Cardiac muscle cell (in vitro differentiated cells and primary cell): Measurements from ENCODE around the gene H3-3A. TPM values are rescaled to one million over a fixed set of nuclear protein-coding genes. Genes with fewer than 3 reads are reported as not detected.

Experiments used
- DNase-seq, 2 donors: peaks; one replicate each; pipeline versions ENCODE4 v3.0.0 to v3.0.0-alpha.2; 2010 to 2017; ENCODE audit warnings: low read depth in 1 of 2, low spot score in 1 of 2
- H3K27ac ChIP-seq: fragments of 200-600 bp; sonication (generic); 2 replicates; pipeline ENCODE4 v1.5.1; 2016
- H3K27me3 ChIP-seq: fragments of 200-600 bp; sonication (generic); 2 replicates; pipeline ENCODE4 v1.6.0; 2016; ENCODE audit warnings: control low read depth
- H3K36me3 ChIP-seq: fragments of 200-600 bp; sonication (generic); 2 replicates; pipeline ENCODE4 v1.5.1; 2016; ENCODE audit warnings: control low read depth
- H3K4me1 ChIP-seq: fragments of 200-600 bp; sonication (generic); 2 replicates; pipeline ENCODE4 v1.8.1; 2017; ENCODE audit warnings: low read depth, mild to moderate bottlenecking, mixed run types
- H3K4me3 ChIP-seq: fragments of 200-600 bp; sonication (generic); 2 replicates; pipeline ENCODE4 v1.5.1; 2016; ENCODE audit warnings: mild to moderate bottlenecking
- H3K9me3 ChIP-seq: fragments of 200-600 bp; sonication (generic); 2 replicates; pipeline ENCODE4 v1.5.1; 2017; ENCODE audit warnings: low read depth, mild to moderate bottlenecking, control low read depth
- CTCF ChIP-seq: IDR thresholded peaks from 2 replicates; pipeline ENCODE4 v1.5.1; 2012; ENCODE audit warnings: low read depth, mild to moderate bottlenecking, low read length
- polyA plus RNA-seq: library from polyadenylated mRNA; unstranded; fragments of >200 nt; fragmentation: Nextera tagmentation; extraction: Ambion mirVana; gene quantifications from 2 replicates; pipeline ENCODE4 v1.2.1, GENCODE V29; 2016
- total RNA-seq: library from RNA; depleted of rRNA; stranded (reverse); fragments of >200 nt; gene quantifications from 2 replicates; pipeline ENCODE4 v1.2.3, GENCODE V29; 2016

The H3-3A gene
- total and polyA plus RNA-seq, 2 experiments from 2014 or later: 439 to 837 TPM

- H3K27ac ChIP-seq: no peak overlapping the region
- TF ChIP-seq CTCF: no peak
- H3K4me1 ChIP-seq: peaks cover 5% of the 10 kb centered on the region
- H3K27me3 ChIP-seq: no peaks in the 10 kb centered on the region
- DNase-seq: no peak
- H3K36me3 ChIP-seq: no peaks in the 10 kb centered on the region
- no peak overlapping the region for H3K4me3 ChIP-seq
- H3K9me3 ChIP-seq: no peaks in the 10 kb centered on the region
These were observed 31.9 kb downstream of the H3-3A start for GRCh38 chr1:226094451-226094850.

GRCh38 chr1:226095286-226095685 lies 32.8 kb downstream of the H3-3A start:
- H3K4me1 ChIP-seq: peaks cover 5% of the 10 kb centered on the region
- H3K27me3 ChIP-seq: peaks cover 8% of the 10 kb centered on the region
- H3K36me3 ChIP-seq: no peaks in the 10 kb centered on the region
- no peak for DNase-seq
- H3K4me3 ChIP-seq: no peak overlapping the region
- no peak overlapping the region for H3K27ac ChIP-seq
- TF ChIP-seq CTCF: no peak
- no peaks in the 10 kb centered on the region for H3K9me3 ChIP-seq

- peak in 1 of 2 donors; percentile 90 for DNase-seq
- H3K4me3 ChIP-seq: no peak overlapping the region
- H3K27ac ChIP-seq: no peak overlapping the region
- no peak for TF ChIP-seq CTCF
- H3K27me3 ChIP-seq: peaks cover 14% of the 10 kb centered on the region
- no peaks in the 10 kb centered on the region for H3K36me3 ChIP-seq
- H3K9me3 ChIP-seq: no peaks in the 10 kb centered on the region
- peaks cover 5% of the 10 kb centered on the region for H3K4me1 ChIP-seq
These were observed 35.5 kb downstream of the H3-3A start for GRCh38 chr1:226097866-226098625.

- peaks cover 14% of the 10 kb centered on the region for H3K27me3 ChIP-seq
- peaks cover 5% of the 10 kb centered on the region for H3K4me1 ChIP-seq
- DNase-seq: no peak
- H3K4me3 ChIP-seq: no peak overlapping the region
- TF ChIP-seq CTCF: no peak
- H3K27ac ChIP-seq: no peak overlapping the region
- no peaks in the 10 kb centered on the region for H3K36me3 ChIP-seq
- H3K9me3 ChIP-seq: no peaks in the 10 kb centered on the region
These were observed 36.6 kb downstream of the H3-3A start for GRCh38 chr1:226098870-226099835.

GRCh38 chr1:226100436-226101391 lies 38.2 kb downstream of the H3-3A start:
- no peaks in the 10 kb centered on the region for H3K36me3 ChIP-seq
- H3K4me3 ChIP-seq: peak overlapping the region; percentile 22
- H3K9me3 ChIP-seq: no peaks in the 10 kb centered on the region
- DNase-seq: peak in 1 of 2 donors; percentile 66
- no peak overlapping the region for H3K27ac ChIP-seq
- peaks cover 14% of the 10 kb centered on the region for H3K27me3 ChIP-seq
- H3K4me1 ChIP-seq: peaks cover 5% of the 10 kb centered on the region
- TF ChIP-seq CTCF: no peak
